Left ventricle myocardium inferior (tissue), 1 donor: ENCODE data around the gene GFRA1. TPM values are rescaled to one million over a fixed set of nuclear protein-coding genes. Genes with fewer than 3 reads are reported as not detected.

Source experiments
- DNase-seq: peaks from one replicate; pipeline ENCODE4 v3.0.0-alpha.2; 2020
- H3K27ac ChIP-seq: fragments of 200-600 bp; replicated peaks from 2 replicates; pipeline ENCODE4 v1.8.0; 2021
- H3K27me3 ChIP-seq: fragments of 200-600 bp; 2 replicates; pipeline ENCODE4 v1.8.0; 2021; ENCODE audit warnings: low read depth
- H3K36me3 ChIP-seq: fragments of 200-600 bp; 2 replicates; pipeline ENCODE4 v1.8.0; 2021
- H3K4me1 ChIP-seq: fragments of 200-600 bp; 2 replicates; pipeline ENCODE4 v1.8.0; 2021
- H3K4me3 ChIP-seq: fragments of 200-600 bp; 2 replicates; pipeline ENCODE4 v1.8.0; 2021; ENCODE audit warnings: mild to moderate bottlenecking, moderate library complexity
- H3K9me3 ChIP-seq: fragments of 200-600 bp; replicated peaks from 2 replicates; pipeline ENCODE4 v1.8.0; 2021
- CTCF ChIP-seq: fragments of 200-600 bp; IDR thresholded peaks from 2 replicates; pipeline ENCODE4 v1.8.0; 2021; ENCODE audit warnings: antibody characterized with exemption, mild to moderate bottlenecking, borderline replicate concordance
- intact Hi-C: fragments of 100-400 bp; cut with micrococcal nuclease; formaldehyde crosslinking; loops from one replicate; pipeline ENCODE4 v1.11.0; 2022
- total RNA-seq: library from RNA; stranded (reverse); fragmentation: NEBNext Ultra II Directional; extraction: Animal tissue kit (Norgen Biotek cat#: 25700); gene quantifications from one replicate; pipeline ENCODE4 v1.2.1, GENCODE V29; 2021
- donor health status: DM: no; HTN: yes; CAD: no; lungs with severe emphysema.

Gene GFRA1
- total RNA-seq, 1 donor from 2014 or later: 5.1 TPM

- no peaks in the 10 kb centered on the region for H3K4me1 ChIP-seq
- no peak for TF ChIP-seq CTCF
- DNase-seq: no peak
- H3K27me3 ChIP-seq: no peaks in the 10 kb centered on the region
- no peaks in the 10 kb centered on the region for H3K9me3 ChIP-seq
- H3K27ac ChIP-seq: no peak overlapping the region
- intact Hi-C loops: no loop called here
- H3K4me3 ChIP-seq: no peak overlapping the region
- H3K36me3 ChIP-seq: no peaks in the 10 kb centered on the region
Observed at GRCh38 chr10:116183733-116184511, 89.1 kb downstream of the GFRA1 start.

GRCh38 chr10:116182426-116182825 is 90.6 kb downstream of the GFRA1 start:
- no peak overlapping the region for H3K4me3 ChIP-seq
- no peaks in the 10 kb centered on the region for H3K9me3 ChIP-seq
- TF ChIP-seq CTCF: no peak
- H3K36me3 ChIP-seq: no peaks in the 10 kb centered on the region
- DNase-seq: no peak
- no peak overlapping the region for H3K27ac ChIP-seq
- intact Hi-C loops: no loop called here
- H3K27me3 ChIP-seq: no peaks in the 10 kb centered on the region
- H3K4me1 ChIP-seq: no peaks in the 10 kb centered on the region

- H3K9me3 ChIP-seq: no peaks in the 10 kb centered on the region
- no peak for DNase-seq
- H3K4me1 ChIP-seq: no peaks in the 10 kb centered on the region
- H3K36me3 ChIP-seq: no peaks in the 10 kb centered on the region
- no peak overlapping the region for H3K27ac ChIP-seq
- TF ChIP-seq CTCF: no peak
- H3K27me3 ChIP-seq: no peaks in the 10 kb centered on the region
- no peak overlapping the region for H3K4me3 ChIP-seq
- intact Hi-C loops: no loop called here
Observed at GRCh38 chr10:116178086-116178605, 94.9 kb downstream of the GFRA1 start.

GRCh38 chr10:116175231-116175630 is 97.8 kb downstream of the GFRA1 start:
- Histone ChIP-seq H3K9me3 (no peaks in the 10 kb centered on the region), H3K27ac (no peak overlapping the region), H3K36me3 (no peaks in the 10 kb centered on the region), H3K4me3 (no peak overlapping the region), H3K27me3 (no peaks in the 10 kb centered on the region), H3K4me1 (no peaks in the 10 kb centered on the region)
- intact Hi-C loops: no loop called here
- no peak for TF ChIP-seq CTCF
- DNase-seq: no peak

GRCh38 chr10:116171505-116171904 is 101.5 kb downstream of the GFRA1 start:
- TF ChIP-seq CTCF: no peak
- H3K9me3 ChIP-seq: peaks cover 13% of the 10 kb centered on the region

More at GRCh38 chr10:116171505-116171904, 101.5 kb downstream of the GFRA1 start:
- H3K4me3 ChIP-seq: no peak overlapping the region
- no peaks in the 10 kb centered on the region for H3K27me3 ChIP-seq
- intact Hi-C loops: no loop called here
- H3K27ac ChIP-seq: no peak overlapping the region
- DNase-seq: no peak
- no peaks in the 10 kb centered on the region for H3K4me1 ChIP-seq
- H3K36me3 ChIP-seq: no peaks in the 10 kb centered on the region
